NT2/D1 (cell line): ENCODE data around the gene HYDIN.

ENCODE experiments used
- SUZ12 ChIP-seq: IDR thresholded peaks from 2 replicates; pipeline ENCODE4 v1.6.1; 2011; ENCODE audit not compliant: insufficient read length, insufficient read depth; ENCODE audit errors: extremely low read depth
- YY1 ChIP-seq: IDR thresholded peaks from 2 replicates; pipeline ENCODE4 v1.6.1; 2011; ENCODE audit not compliant: insufficient read length, insufficient read depth
- ZNF274 ChIP-seq: IDR thresholded peaks from 2 replicates; pipeline ENCODE4 v1.6.1; 2011; ENCODE audit warnings: mild to moderate bottlenecking, low read depth, low read length

DNA sequence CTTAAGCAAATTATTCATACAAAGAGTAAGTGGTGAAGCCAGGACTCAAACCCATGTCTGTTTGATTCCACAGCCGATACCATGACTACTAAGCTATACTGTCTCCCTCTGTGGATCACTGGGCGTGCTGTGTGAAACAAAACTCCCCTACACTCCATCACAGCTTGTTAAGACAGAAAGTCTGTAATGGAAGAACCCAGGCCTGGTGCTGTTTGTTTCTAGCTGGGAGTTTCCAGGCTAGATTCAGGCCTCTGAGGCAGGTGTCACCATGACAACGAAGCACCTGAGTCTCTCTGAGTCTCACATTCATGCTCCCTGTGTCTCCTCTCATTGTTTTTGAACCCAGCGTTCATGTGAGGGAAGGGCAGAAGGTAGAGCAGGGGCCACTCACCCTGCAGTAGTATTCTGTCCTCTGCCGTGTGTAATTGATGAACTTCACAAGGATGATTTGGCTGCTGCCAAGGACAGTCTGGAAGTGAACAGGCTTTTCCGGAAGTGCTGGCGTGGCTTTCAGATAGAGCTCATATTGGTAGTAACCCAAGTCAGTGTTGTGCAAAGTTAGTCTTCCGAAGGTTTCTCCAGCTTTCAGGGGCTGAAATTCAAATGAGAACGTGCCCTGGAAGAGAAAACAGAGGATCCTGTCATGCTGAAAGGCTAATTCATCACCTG is 421.0 kb downstream of the HYDIN start:
- no peak for TF ChIP-seq ZNF274
- no peak for TF ChIP-seq YY1
- no peak for TF ChIP-seq SUZ12
